H9 (cell line): ENCODE data around the gene SELENOF. TPM values are rescaled to one million over a fixed set of nuclear protein-coding genes. Genes with fewer than 3 reads are reported as not detected.

Source experiments
- DNase-seq: peaks from one replicate; pipeline ENCODE4 v3.0.0-alpha.2; 2017
- H2AFZ ChIP-seq: one replicate; pipeline ENCODE4 v1.6.1; 2013; ENCODE audit warnings: mild to moderate bottlenecking, low read length, control low read depth, moderate library complexity
- H2AK5ac ChIP-seq: 2 replicates; pipeline ENCODE4 v1.6.1; 2013; ENCODE audit warnings: low read length, control low read depth, mixed read lengths; ENCODE audit not compliant: insufficient read length
- H2BK120ac ChIP-seq: one replicate; pipeline ENCODE4 v1.6.1; 2013; ENCODE audit warnings: low read depth, mild to moderate bottlenecking, low read length, control low read depth, inconsistent platforms; ENCODE audit not compliant: poor library complexity, severe bottlenecking
- H2BK12ac ChIP-seq: 2 replicates; pipeline ENCODE4 v1.6.1; 2013; ENCODE audit warnings: low read length, control low read depth, mixed read lengths, low read depth; ENCODE audit not compliant: insufficient read length
- H2BK15ac ChIP-seq: 2 replicates; pipeline ENCODE4 v1.6.1; 2013; ENCODE audit warnings: low read depth, low read length, control low read depth
- H2BK20ac ChIP-seq: one replicate; pipeline ENCODE4 v1.6.1; 2013; ENCODE audit warnings: low read depth, mild to moderate bottlenecking, low read length, control low read depth, inconsistent platforms; ENCODE audit not compliant: poor library complexity, severe bottlenecking
- H2BK5ac ChIP-seq: 2 replicates; pipeline ENCODE4 v1.6.1; 2013; ENCODE audit warnings: low read length, control low read depth, mixed read lengths; ENCODE audit not compliant: insufficient read length
- H3K14ac ChIP-seq: 2 replicates; pipeline ENCODE4 v1.6.1; 2013; ENCODE audit warnings: low read length, control low read depth; ENCODE audit not compliant: insufficient read depth
- H3K18ac ChIP-seq: 2 replicates; pipeline ENCODE4 v1.6.1; 2013; ENCODE audit warnings: low read depth, mild to moderate bottlenecking, mixed read lengths, low read length, control low read depth; ENCODE audit not compliant: insufficient read length
- H3K23ac ChIP-seq: 2 replicates; pipeline ENCODE4 v1.6.1; 2013; ENCODE audit warnings: low read length, control low read depth, mixed read lengths, low read depth; ENCODE audit not compliant: insufficient read length
- H3K23me2 ChIP-seq: 2 replicates; pipeline ENCODE4 v1.6.1; 2013; ENCODE audit warnings: low read depth, mild to moderate bottlenecking, mixed read lengths, low read length, control low read depth; ENCODE audit not compliant: insufficient read length, poor library complexity, severe bottlenecking
- H3K27ac ChIP-seq: 2 replicates; pipeline ENCODE4 v1.5.1; 2013; ENCODE audit warnings: low read length, control low read depth, mixed read lengths, low read depth; ENCODE audit not compliant: insufficient read length
- H3K27me3 ChIP-seq: 2 replicates; pipeline ENCODE4 v1.6.1; 2013; ENCODE audit warnings: low read length, control low read depth, inconsistent platforms; ENCODE audit not compliant: insufficient read depth
- H3K4ac ChIP-seq: 2 replicates; pipeline ENCODE4 v1.6.1; 2013; ENCODE audit warnings: low read depth, mild to moderate bottlenecking, control low read depth, inconsistent platforms, low read length, moderate library complexity
- H3K4me1 ChIP-seq: 2 replicates; pipeline ENCODE4 v1.6.1; 2013; ENCODE audit warnings: low read length, control low read depth, inconsistent platforms; ENCODE audit not compliant: insufficient read depth
- H3K4me2 ChIP-seq: 2 replicates; pipeline ENCODE4 v1.6.1; 2013; ENCODE audit warnings: low read length, control low read depth, mixed read lengths; ENCODE audit not compliant: insufficient read length, insufficient read depth
- H3K56ac ChIP-seq: 2 replicates; pipeline ENCODE4 v1.6.1; 2013; ENCODE audit warnings: low read depth, mild to moderate bottlenecking, mixed read lengths, low read length, control low read depth; ENCODE audit not compliant: insufficient read length
- H3K79me1 ChIP-seq: 2 replicates; pipeline ENCODE4 v1.6.1; 2013; ENCODE audit warnings: low read depth, mild to moderate bottlenecking, moderate library complexity, low read length, control low read depth, inconsistent platforms; ENCODE audit not compliant: insufficient read depth, poor library complexity, severe bottlenecking
- H3K79me2 ChIP-seq: 2 replicates; pipeline ENCODE4 v1.6.1; 2013; ENCODE audit warnings: low read length, control low read depth, inconsistent platforms; ENCODE audit not compliant: insufficient read depth
- H3K9ac ChIP-seq: 2 replicates; pipeline ENCODE4 v1.6.1; 2013; ENCODE audit warnings: low read length, control low read depth, mixed read lengths; ENCODE audit not compliant: insufficient read length; ENCODE audit errors: extremely low read depth
- H3K9me3 ChIP-seq: one replicate; pipeline ENCODE4 v1.6.1; 2013; ENCODE audit warnings: low read depth, low read length, inconsistent platforms; ENCODE audit not compliant: control insufficient read depth
- H3T11ph ChIP-seq: one replicate; pipeline ENCODE4 v1.6.1; 2013; ENCODE audit warnings: mild to moderate bottlenecking, low read length, control low read depth, inconsistent platforms
- H4K20me1 ChIP-seq: one replicate; pipeline ENCODE4 v1.6.1; 2013; ENCODE audit not compliant: control insufficient read depth, insufficient read length, insufficient read depth
- H4K5ac ChIP-seq: 2 replicates; pipeline ENCODE4 v1.6.1; 2013; ENCODE audit warnings: low read depth, mild to moderate bottlenecking, mixed read lengths, low read length, control low read depth; ENCODE audit not compliant: insufficient read length
- H4K8ac ChIP-seq: replicated peaks from 2 replicates; pipeline ENCODE4 v1.6.1; 2013; ENCODE audit warnings: low read length, control low read depth, mixed read lengths, low read depth; ENCODE audit not compliant: insufficient read length
- H4K91ac ChIP-seq: 2 replicates; pipeline ENCODE4 v1.6.1; 2013; ENCODE audit warnings: low read depth, mild to moderate bottlenecking, moderate library complexity, mixed read lengths, low read length, control low read depth; ENCODE audit not compliant: insufficient read length
- H3K27ac Mint-ChIP-seq, 3 experiments: 2 replicates in 2 of 3; 3 replicates in 1 of 3; pipeline ENCODE4 v1.8.0; 2020 to 2021; ENCODE audit warnings: mixed read lengths in 3 of 3, mild to moderate bottlenecking in 1 of 3, moderate library complexity in 1 of 3
- H3K27me3 Mint-ChIP-seq: 2 replicates; pipeline ENCODE4 v1.8.0; 2021; ENCODE audit warnings: low read depth, mild to moderate bottlenecking, moderate library complexity, mixed read lengths
- H3K36me3 Mint-ChIP-seq, 3 experiments: 2 replicates in 2 of 3; 3 replicates in 1 of 3; pipeline ENCODE4 v1.8.0; 2020 to 2021; ENCODE audit warnings: low read depth in 3 of 3, mixed read lengths in 3 of 3; ENCODE audit not compliant: insufficient read depth in 1 of 3
- H3K4me1 Mint-ChIP-seq, 2 experiments: 2 replicates each; pipeline ENCODE4 v1.8.0; 2020; ENCODE audit warnings: mixed read lengths in 2 of 2
- H3K4me3 Mint-ChIP-seq, 2 experiments: 2 replicates in 1 of 2; 3 replicates in 1 of 2; pipeline ENCODE4 v1.8.0; 2020 to 2021; ENCODE audit warnings: mild to moderate bottlenecking in 2 of 2, mixed read lengths in 2 of 2, moderate library complexity in 1 of 2
- H3K9me3 Mint-ChIP-seq, 2 experiments: 2 replicates in 1 of 2; 3 replicates in 1 of 2; pipeline ENCODE4 v1.8.0; 2020; ENCODE audit warnings: mild to moderate bottlenecking in 2 of 2, mixed read lengths in 2 of 2, moderate library complexity in 1 of 2
- WGBS: extraction: QIAGEN DNeasy Blood & Tissue Kit; methylation state at CpG from one replicate; pipeline ENCODE4 v1.1.7; 2013; ENCODE audit warnings: missing lambda C conversion rate, low lambda C conversion rate, mixed read lengths; ENCODE audit not compliant: insufficient read length; ENCODE audit errors: extremely low coverage; 5-methylcytosine and 5-hydroxymethylcytosine counted together
- total RNA-seq: library from RNA; stranded (reverse); gene quantifications from 2 replicates; pipeline ENCODE4 v1.2.1, GENCODE V29; 2021
- TF ChIP-seq, protein P1 (sequence below): fragments of 200-600 bp; sonication (generic); conservative IDR thresholded peaks from 3 replicates; pipeline ENCODE4 v1.8.0; 2021; ENCODE audit warnings: antibody characterized with exemption, mild to moderate bottlenecking

SELENOF gene
- total RNA-seq, 1 experiment from 2014 or later: 143 TPM

GRCh38 chr1:86854352-86854751, 59.6 kb downstream of the SELENOF start:
- no peak overlapping the region for H2AFZ ChIP-seq
- no peak overlapping the region; a peak in 1 of 7 replicates for H3K27ac Mint-ChIP-seq
- no peaks in the 10 kb centered on the region for H3K79me2 ChIP-seq

More at GRCh38 chr1:86854352-86854751, 59.6 kb downstream of the SELENOF start:
- TF ChIP-seq, protein P1, sequence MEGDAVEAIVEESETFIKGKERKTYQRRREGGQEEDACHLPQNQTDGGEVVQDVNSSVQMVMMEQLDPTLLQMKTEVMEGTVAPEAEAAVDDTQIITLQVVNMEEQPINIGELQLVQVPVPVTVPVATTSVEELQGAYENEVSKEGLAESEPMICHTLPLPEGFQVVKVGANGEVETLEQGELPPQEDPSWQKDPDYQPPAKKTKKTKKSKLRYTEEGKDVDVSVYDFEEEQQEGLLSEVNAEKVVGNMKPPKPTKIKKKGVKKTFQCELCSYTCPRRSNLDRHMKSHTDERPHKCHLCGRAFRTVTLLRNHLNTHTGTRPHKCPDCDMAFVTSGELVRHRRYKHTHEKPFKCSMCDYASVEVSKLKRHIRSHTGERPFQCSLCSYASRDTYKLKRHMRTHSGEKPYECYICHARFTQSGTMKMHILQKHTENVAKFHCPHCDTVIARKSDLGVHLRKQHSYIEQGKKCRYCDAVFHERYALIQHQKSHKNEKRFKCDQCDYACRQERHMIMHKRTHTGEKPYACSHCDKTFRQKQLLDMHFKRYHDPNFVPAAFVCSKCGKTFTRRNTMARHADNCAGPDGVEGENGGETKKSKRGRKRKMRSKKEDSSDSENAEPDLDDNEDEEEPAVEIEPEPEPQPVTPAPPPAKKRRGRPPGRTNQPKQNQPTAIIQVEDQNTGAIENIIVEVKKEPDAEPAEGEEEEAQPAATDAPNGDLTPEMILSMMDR: no peak
- Mint-ChIP-seq H3K4me1 (no peaks in the 10 kb centered on the region), H3K9me3 (no peaks in the 10 kb centered on the region), H3K4me3 (no peak overlapping the region), H3K27me3 (no peaks in the 10 kb centered on the region), H3K36me3 (no peaks in the 10 kb centered on the region)
- Histone ChIP-seq H2AK5ac (no peak overlapping the region), H3K23me2 (no peaks in the 10 kb centered on the region), H2BK120ac (no peak overlapping the region), H4K91ac (no peak overlapping the region), H4K5ac (no peak overlapping the region), H2BK20ac (no peak overlapping the region), H4K20me1 (no peaks in the 10 kb centered on the region), H3K4me2 (no peak overlapping the region), H3K18ac (no peak overlapping the region), H3K4ac (no peak overlapping the region), H2BK5ac (no peak overlapping the region), H2BK15ac (no peak overlapping the region), H3K27ac (no peak overlapping the region), H4K8ac (no peak overlapping the region), H3K79me1 (no peaks in the 10 kb centered on the region), H3K56ac (no peak overlapping the region), H2BK12ac (no peak overlapping the region), H3K14ac (no peak overlapping the region), H3K23ac (no peak overlapping the region), H3K9me3 (no peaks in the 10 kb centered on the region), H3T11ph (no peak overlapping the region), H3K4me1 (no peaks in the 10 kb centered on the region), H3K27me3 (no peaks in the 10 kb centered on the region), H3K9ac (no peak overlapping the region)
- no peak for DNase-seq
- WGBS: no CpG with 5 or more reads among the region's 3 CpGs
